ENCODE data around the gene PPP4R4.
A peak's percentile ranks its signal among the peaks of the same experiment; 100 is the strongest.
"Not testable (repeated sequence)": the region's sequence is repeated elsewhere in the genome, so short reads cannot be mapped to it uniquely, and the experiment has no call there.

PPP4R4 gene

DNA sequence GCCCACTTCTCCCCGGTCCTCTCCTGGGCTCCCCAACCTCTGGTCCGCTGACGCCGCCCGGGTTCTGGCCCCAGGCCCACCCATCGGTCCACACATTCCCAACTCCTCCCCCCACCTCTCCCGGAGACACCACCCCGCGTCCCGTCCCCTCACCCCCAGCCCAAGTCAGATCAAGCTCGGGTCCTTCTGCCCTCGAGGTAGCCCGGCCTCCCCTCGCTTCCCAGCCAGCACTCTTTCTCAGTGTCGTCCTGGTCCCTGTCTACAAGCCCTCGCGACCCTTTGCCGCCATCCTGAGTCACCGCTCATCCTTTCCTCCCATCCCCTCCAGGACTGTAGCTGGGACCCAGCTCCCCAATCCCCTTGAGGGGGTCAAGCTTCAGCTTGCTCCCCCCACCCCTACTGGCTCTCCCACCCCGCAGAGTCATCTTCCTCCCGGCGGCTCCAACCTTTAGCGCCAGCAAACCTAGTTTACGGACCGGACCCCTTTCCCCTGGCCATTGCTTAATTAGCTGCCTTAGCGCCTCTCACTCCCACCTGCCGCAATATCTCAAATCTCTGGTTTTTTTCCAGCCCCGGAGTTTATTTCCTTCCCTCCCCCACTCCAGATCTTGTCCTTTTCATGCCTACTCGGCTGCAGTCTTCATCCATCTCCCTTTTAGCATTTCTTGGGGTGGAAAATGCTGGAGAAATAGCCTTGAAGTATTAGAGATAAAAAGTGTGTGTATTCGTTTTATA lies 1.1 kb downstream of the PPP4R4 start:
- no peak for FAIRE-seq

DNA sequence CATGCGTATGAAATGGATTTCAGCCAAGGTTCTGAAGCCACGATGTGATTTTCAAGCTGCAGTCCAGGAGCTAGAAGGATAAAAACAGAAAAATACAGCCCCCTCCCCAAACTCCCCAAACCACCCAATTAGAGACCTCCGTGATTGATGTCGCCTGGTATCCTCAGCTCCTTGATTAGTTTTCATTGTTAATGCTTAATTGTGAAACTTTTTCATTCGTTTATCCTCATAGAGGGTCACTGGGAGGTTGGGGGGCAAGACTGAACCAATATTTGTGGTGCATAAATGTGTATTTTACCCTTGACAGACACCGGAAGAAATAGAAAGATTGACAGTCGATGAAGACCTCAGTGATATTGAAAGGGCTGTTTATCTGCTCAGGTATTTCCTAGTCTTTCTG lies 1.6 kb downstream of the PPP4R4 start:
- DNase-seq (ENCODE audit: extremely low spot score, insufficient read length, low read depth): no peak
- no peak for FAIRE-seq

More for the DNA sequence above, 1.1 kb downstream of the PPP4R4 start:
- DNase-seq (ENCODE audit: extremely low spot score, insufficient read length, low read depth): no peak

DNA sequence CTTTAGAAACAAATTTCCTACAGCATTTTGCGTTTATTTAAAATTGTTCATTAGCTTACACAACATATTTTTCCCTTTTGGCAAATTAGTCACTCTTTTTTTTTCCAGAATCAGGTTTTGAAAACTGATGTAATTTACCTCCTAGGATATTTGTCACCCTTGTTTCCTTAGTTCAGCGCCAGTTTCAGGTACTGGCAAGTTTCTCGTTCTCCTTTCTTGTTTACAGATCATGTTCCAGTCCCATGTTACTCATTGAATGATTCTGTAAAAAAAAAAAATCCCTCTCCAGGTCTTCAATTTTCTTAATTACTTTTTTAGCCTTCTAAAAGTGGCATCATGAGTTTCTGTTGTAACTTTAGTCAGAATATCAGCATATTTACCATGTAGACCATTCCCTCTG lies 2.7 kb downstream of the PPP4R4 start:
- DNase-seq (ENCODE audit: extremely low spot score, insufficient read length, low read depth) (no peak), FAIRE-seq (no peak)

DNA sequence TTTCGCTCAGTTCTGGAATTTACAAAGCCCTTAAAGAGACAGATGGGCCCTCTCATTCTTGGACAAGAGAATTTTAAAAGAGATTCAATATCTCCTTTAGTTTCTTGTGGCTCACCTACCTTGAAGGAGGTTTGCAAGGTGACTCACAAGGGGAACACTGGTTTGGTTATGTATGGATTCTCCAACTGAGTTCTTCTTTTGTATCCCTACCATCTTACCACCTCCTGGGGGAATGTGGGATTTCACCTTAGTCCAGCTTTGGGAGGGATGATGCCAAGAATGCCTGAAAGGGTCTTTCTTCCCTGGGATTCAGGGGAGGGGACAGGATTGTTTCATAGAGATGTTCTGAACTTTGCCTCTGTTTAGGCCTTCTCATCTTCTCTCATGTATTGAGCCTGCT lies 3.7 kb downstream of the PPP4R4 start:
- DNase-seq (ENCODE audit: extremely low spot score, insufficient read length, low read depth): no peak
- FAIRE-seq: no peak

DNA sequence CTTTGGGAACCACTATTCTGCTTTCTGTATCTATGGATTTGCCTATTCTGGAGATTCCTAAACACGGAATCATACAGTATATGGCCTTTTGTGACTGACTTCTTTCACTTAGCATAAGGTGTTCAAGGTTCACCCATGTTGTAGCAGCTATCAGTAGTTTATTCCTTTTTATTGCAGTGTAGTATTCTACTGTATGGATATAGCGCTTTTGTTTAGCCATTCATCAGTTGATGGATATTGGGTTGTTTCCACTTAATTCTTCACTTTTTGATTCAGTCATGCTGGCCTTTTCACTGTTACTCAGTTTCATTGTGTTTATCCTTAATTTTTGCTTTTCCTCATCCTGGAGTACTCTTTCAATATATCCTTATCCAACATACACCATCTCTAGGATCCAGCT lies 5.1 kb downstream of the PPP4R4 start:
- DNase-seq (ENCODE audit: extremely low spot score, insufficient read length, low read depth): no peak
- FAIRE-seq: no peak

DNA sequence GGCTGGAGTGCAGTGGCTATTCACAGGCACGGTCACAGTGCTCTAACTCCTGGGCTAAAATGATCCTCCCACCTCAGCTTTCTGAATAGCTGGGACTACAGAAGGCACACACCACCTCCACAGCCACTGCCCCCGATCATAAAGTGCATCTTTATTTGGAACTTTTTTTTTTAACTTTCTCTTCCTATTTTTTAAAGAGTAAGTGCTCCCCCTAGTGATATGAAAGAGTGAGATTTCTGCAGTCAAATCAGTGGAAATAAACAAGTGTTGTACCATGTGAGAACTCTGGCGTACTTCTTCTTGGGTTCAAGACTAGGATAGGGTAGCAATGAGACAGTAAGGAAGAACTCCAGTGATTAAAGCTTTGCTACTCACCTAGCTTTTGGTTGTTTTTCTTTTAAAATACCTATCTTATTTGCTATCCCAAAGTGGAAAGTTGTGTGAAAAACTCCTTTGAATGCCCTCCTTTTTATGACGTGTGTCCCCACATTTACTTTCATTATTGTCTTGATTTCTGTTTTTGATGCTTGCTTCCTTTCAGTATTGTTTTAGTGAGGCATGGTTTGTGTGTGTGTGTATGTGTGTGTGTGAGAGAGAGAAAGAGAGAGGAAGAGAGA lies 6.6 kb downstream of the PPP4R4 start:
- FAIRE-seq: peak; percentile 88
- DNase-seq (ENCODE audit: extremely low spot score, insufficient read length, low read depth): no peak

DNA sequence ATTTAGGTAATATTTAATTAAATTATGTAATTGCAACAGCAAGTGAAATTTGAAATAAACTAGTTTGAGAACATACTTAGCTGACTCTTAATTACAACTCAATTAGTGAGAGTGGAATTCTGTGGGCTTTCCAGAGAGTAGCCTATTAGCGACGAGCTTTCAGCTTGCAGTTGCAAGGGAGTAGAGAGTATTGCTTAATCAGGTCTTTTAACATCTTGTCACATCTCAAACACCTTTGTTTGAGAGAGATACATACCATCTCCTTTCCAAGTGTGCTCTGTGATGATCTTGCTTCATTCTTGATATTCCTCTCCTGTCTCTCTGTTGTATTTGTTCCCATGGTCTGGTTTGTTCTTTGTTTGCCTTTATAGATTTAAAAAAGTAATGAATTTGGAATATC lies 7.7 kb downstream of the PPP4R4 start:
- FAIRE-seq (no peak), DNase-seq (ENCODE audit: extremely low spot score, insufficient read length, low read depth) (no peak)

DNA sequence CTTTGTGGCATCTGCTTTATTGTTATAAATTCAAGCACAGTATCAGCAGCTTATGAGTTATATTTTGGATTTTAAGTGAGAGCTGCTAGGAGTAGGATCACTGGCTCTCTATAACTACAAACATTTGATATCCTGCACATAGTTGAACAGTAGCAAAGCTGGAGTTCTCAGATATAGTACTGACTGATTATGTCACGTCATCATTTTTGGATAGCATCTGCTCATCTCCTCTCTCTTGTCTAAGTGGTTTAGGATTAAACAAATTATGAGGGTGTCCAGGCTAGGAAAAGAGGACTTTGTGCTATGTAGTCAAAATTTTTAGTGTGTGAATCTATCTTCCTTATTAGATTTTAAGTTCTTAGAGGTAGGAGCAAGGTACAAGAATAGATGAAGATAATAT lies 18.4 kb downstream of the PPP4R4 start:
- no peak for DNase-seq (ENCODE audit: extremely low spot score, insufficient read length, low read depth)
- FAIRE-seq: no peak

DNA sequence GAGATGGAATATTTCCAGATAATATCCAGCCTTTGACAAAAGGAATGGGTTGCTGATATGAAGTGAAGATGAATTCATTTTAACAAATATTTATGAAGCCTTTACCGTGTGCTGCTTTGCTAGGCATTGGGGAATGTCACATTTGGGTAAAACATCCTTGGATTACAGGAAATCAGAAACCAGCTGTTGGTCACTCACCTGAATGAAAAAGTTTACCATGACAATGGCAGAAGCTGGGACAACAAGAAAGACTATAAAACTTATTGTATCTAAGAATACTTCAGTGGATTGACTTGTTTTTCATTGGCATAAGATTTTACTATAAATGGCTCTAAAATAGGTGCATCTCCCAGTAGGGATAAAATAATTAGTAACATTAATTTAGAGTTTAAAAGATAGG lies 19.7 kb downstream of the PPP4R4 start:
- FAIRE-seq (no peak), DNase-seq (ENCODE audit: extremely low spot score, insufficient read length, low read depth) (no peak)

DNA sequence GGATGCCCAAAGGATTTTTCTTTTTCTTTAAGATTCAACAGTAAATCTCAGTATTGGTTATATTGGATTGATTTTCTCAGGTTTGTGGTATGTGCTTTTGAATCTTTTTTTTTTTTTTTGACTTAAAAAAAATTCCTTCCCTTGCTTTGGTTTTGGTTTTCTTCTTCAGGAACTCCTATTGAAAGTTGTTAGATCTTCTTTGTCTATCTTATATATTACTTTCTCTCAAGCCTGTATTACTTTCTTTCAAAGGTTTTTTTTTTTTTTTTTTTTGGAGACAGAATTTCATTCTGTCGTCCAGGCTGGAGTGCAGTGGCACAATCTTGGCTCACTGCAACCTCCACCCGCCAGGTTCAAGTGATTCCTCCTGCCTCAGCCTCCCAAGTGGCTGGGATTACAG lies 21.9 kb downstream of the PPP4R4 start:
- no peak for DNase-seq (ENCODE audit: extremely low spot score, insufficient read length, low read depth)
- no peak for FAIRE-seq

DNA sequence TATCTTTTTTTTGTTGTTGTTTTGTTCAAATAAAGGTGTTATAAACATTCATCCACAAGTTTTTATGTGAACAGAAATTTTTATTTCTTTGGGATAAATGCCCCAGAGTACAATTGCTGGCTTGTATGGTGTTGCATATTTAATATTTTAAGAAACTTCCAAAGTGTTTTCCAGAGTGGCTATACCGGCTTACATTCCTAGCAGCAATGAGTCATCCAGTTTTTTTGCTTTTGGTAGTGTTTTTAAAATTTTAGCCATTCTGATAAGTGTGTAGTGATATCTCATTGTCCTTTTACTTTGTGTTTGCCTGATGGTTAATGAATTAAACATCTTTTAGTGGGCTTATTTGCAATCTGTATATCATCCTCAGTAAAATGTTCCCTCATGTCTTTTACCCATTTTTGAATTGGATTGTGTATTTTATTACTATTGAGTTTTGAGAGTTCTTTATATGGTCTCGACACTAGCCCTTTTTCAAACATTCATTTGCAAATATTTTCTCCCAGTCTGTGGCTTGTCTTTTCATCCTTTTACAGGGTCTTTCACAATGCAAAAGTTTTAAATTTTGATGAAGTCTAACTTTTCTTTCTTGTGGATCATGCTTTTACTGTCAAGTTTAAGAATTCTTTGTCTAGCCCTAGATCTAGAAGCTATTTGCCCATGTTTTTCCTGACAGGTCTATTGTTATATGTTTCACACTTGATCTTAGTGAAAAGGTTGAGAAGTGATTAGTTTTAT lies 29.5 kb downstream of the PPP4R4 start:
- no peak for DNase-seq (ENCODE audit: extremely low spot score, insufficient read length, low read depth)
- FAIRE-seq: no peak

DNA sequence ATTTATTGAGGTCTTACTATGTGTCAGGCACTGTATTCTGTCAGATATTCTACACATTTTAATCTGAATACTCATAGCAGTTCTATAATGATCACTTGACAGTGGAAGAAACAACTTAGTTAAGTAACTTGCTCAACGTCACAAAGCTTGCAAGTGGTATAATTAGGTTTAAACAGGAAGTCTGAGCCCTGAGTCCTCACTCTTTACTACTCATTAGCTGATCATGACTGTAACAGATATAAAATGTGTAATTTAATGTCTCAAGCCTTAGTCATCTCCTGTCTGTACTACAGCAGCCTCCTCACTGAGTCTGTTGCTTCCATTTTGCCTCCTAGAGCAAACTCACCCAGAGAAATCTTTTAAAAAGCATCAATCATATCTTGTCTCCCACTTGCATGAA lies 38.9 kb downstream of the PPP4R4 start:
- no peak for DNase-seq (ENCODE audit: extremely low spot score, insufficient read length, low read depth)

DNA sequence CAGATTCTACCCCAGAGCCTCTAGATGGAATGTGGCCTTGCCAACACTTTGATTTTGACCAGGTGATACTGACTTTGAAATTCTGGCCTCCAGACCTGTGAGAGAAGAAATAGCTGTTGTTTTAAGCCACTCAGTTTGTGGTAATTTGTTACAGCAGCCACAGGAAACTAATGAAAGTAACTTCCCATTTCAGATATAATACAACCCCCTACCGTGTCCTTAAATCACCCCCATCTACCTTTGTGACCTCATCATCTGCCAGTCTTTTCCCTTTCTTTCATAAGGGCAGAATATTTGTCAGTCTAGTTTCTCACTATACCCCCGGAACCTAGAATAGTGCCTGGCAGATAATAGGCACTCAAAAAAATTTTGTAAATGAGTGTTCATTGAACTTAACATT lies 39.6 kb downstream of the PPP4R4 start:
- no peak for DNase-seq (ENCODE audit: extremely low spot score, insufficient read length, low read depth)
- no peak for FAIRE-seq

More for the DNA sequence above, 38.9 kb downstream of the PPP4R4 start:
- FAIRE-seq: no peak

DNA sequence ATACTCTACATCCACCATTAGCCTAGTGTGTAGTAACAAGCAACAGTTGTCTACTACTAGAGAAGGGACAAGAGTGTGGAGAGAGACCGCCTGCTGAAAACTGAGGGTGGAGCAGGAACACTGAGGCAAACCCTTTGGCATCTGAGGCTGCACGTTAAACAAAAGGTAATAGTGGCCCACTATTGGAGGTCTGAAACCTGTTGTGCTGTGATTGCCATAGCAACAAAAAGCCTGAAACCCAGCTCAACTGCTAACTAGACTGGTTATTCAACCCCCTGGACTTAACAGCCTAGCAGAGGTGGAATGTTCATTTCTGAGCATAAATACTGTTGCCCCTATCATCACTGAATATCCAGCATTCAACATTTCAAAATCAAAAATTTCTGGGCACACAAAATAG lies 43.0 kb downstream of the PPP4R4 start:
- no peak for DNase-seq (ENCODE audit: extremely low spot score, insufficient read length, low read depth)
- FAIRE-seq: no peak

DNA sequence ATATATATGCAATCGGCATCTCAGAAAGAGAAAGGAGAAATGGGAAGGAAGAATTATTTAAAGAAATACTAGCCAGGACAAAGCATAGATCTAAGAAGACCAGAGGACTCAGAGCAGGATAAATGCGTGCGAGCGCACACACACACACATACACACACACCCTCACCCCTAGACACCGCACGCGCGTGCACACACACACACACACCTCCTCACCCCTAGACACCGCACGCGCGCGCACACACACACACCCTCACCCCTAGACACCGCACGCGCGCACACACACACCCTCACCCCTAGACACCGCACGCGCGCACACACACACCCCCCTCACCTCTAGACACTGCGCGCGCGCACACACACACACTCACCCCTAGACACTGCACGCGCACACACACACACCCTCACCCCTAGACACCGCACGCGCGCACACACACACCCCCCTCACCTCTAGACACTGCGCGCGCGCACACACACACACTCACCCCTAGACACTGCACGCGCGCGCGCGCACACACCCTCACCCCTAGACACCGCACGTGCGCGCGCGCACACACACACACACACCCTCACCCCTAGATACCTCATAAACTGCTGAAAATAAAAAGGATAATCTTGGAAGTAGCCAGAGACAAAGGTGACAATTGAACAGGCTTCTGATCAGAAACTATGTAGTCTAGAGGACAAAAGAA lies 44.2 kb downstream of the PPP4R4 start:
- not testable (repeated sequence) for DNase-seq (ENCODE audit: extremely low spot score, insufficient read length, low read depth)

DNA sequence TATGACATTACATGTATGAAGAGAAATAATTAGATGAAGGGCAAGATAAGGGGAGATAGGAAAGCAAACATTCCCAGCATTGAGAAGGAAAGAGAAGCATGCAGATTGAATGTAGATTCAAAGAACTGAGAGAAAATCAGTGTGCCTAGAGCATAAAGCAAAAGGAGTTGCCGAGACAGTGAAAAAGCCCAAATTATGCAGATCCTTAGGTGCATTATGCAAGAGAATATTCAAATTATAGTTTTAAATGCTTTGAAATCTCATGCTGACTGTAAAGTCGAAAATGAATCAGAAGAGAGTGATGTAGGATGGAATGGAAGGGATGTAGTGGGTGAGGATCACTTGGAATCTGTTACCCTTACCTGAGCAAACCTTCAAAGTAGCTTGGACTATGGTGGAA lies 49.9 kb downstream of the PPP4R4 start:
- FAIRE-seq (no peak), DNase-seq (ENCODE audit: extremely low spot score, insufficient read length, low read depth) (no peak)

More for the DNA sequence above, 44.2 kb downstream of the PPP4R4 start:
- not testable (repeated sequence) for FAIRE-seq

DNA sequence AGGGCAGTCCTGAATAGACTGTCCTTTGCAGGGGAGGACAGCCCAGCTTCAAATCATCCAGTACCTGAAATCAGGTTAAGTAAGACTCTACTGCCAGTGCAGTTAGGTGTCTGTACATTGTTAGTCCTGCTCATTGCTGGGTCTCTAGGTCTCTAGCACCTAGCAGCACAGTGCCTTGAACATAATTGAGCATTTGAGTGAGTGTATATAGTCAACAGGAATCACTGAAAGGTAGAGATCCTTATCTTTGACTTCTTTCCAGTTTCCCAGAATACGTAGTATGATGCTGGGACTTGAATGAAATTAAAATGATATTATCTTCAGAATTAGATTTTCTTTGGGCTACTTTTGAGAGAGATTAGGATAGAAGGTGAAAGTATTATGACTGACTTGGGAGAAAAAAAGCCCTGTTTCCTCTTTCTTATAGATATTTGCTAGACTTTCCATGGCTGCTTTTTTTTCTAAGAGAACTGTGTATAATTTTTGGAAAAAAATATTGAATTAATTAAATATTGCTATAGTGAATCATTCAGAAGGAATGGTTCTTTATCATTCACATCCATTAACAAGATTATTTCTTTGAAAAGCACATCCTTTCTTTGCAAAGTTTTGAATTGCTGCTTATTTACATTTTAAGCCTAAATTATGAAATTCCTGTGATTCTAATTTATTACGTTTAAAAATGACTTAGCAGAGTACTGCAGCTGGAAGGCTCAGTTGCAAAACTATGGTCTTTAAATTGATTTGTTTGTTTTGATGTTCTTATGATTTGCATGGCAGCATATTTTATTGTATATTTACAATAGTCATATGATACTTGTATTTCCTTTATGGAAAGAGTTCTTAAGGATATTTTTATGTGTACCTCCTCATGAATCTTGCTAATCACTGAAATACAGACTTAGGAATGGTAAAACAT lies 51.6 kb downstream of the PPP4R4 start:
- DNase-seq (ENCODE audit: extremely low spot score, insufficient read length, low read depth) (no peak), FAIRE-seq (no peak)

DNA sequence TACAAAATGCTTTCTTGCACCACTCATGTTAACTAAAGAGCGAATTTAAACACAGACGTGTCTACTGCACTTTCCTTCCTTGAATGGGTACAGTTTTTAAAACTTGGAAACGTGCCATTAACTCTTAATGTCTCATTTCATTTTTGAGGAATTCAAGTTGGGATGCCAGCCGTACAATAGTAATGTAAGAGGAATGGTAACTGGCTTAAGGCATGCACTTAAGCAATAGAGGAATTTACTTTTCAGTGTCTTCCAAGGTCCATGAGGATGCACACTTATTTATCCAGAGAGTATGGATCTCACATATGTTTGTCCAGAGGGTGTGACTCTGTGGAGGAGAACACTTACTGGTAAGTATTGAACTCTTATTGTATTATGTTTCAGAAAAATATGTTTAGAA lies 52.9 kb downstream of the PPP4R4 start:
- DNase-seq (ENCODE audit: extremely low spot score, insufficient read length, low read depth): no peak
- no peak for FAIRE-seq

DNA sequence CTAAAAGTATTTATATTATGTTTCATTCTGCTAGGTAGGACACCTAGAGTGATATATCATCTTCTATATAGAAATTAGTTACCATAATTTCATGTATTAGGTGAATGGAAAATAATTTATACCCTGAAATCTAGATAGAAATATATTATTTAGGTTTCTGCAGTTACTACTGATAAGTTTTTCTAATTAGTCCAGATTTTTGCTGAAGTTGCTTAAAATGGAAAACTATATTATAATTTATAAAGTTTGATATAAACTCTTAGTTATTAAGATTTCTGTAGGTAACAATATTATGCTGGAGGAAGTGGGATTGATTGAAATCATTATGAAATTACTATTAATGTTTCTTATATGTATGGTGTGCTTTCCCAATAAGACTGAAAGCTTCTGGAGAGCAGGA lies 62.9 kb downstream of the PPP4R4 start:
- DNase-seq (ENCODE audit: extremely low spot score, insufficient read length, low read depth): no peak
- no peak for FAIRE-seq

DNA sequence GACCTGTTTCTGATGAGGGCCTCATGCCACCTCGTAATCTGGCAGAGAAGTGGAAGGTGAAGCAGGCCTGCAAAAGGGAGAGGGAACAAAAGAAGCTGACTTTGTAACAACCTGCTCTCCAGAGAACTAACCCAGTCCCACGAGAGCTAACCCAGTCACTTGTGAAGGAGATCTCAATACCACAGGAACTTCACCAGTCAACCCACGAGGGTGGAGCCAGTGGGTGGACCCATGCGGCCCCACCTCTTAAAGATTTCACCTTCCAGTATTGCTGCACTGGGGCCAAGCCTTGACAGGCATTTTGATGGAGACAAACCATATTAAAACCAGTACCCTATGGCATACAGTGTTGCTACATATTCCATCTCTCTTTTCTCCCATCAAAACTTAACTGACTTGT lies 63.9 kb downstream of the PPP4R4 start:
- no peak for DNase-seq (ENCODE audit: extremely low spot score, insufficient read length, low read depth)
- FAIRE-seq: no peak
